Thyroid gland (tissue), 4 donors: ENCODE results near the gene LRRC4.

Experiments
- POLR2A ChIP-seq, 2 donors: fragments of 450-650 bp; IDR thresholded peaks; one replicate each; pipeline ENCODE4 v1.6.1; 2017; ENCODE audit warnings: antibody characterized with exemption in 2 of 2, mild to moderate bottlenecking in 2 of 2, moderate library complexity in 1 of 2
- TF ChIP-seq, protein P1 (sequence below), 6 experiments: fragments of 200-600 bp in 3 of 6; fragments of 450-650 bp in 3 of 6; sonication (generic) in 3 of 6; IDR thresholded peaks; one replicate each; pipeline ENCODE4 v1.5.1; 2016 to 2019; ENCODE audit warnings: antibody characterized with exemption in 6 of 6, mild to moderate bottlenecking in 2 of 6, inconsistent platforms in 1 of 6, moderate library complexity in 1 of 6

DNA sequence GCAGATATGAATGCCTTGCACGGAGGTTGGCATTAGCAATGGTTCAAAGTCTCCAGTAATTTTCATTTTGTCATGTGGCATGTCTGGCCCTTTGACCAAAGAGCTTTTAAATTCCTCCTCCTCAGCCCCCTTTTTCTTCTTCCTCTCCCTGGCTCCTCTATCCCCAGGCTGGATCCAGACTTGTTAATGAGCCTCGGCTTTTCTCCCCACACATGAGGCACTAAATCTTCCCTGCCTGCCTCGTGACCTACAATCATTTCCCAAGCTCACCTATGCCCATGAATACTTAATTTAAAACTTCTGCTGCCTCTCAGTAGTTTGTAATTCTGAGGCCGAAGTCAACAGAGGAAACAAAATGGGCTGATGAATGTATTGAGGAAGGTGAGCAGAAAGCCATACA lies 23.3 kb upstream of the LRRC4 start:
- no peak for TF ChIP-seq POLR2A (IDR thresholded peaks at IDR 0.05)
- TF ChIP-seq, protein P1, sequence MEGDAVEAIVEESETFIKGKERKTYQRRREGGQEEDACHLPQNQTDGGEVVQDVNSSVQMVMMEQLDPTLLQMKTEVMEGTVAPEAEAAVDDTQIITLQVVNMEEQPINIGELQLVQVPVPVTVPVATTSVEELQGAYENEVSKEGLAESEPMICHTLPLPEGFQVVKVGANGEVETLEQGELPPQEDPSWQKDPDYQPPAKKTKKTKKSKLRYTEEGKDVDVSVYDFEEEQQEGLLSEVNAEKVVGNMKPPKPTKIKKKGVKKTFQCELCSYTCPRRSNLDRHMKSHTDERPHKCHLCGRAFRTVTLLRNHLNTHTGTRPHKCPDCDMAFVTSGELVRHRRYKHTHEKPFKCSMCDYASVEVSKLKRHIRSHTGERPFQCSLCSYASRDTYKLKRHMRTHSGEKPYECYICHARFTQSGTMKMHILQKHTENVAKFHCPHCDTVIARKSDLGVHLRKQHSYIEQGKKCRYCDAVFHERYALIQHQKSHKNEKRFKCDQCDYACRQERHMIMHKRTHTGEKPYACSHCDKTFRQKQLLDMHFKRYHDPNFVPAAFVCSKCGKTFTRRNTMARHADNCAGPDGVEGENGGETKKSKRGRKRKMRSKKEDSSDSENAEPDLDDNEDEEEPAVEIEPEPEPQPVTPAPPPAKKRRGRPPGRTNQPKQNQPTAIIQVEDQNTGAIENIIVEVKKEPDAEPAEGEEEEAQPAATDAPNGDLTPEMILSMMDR (IDR thresholded peaks at IDR 0.05): no peak
